HG02759 (cell line): ENCODE results near the gene C19orf25.
"Not testable (repeated sequence)": the region's sequence is repeated elsewhere in the genome, so short reads cannot be mapped to it uniquely, and the experiment has no call there.

ENCODE experiments used
- ATAC-seq: cut with Tn5 transposase; IDR thresholded peaks from one replicate; pipeline ENCODE4 v1.9.1; 2021; ENCODE audit warnings: mild to moderate bottlenecking, moderate library complexity; ENCODE audit not compliant: unreplicated experiment

C19orf25 gene

DNA sequence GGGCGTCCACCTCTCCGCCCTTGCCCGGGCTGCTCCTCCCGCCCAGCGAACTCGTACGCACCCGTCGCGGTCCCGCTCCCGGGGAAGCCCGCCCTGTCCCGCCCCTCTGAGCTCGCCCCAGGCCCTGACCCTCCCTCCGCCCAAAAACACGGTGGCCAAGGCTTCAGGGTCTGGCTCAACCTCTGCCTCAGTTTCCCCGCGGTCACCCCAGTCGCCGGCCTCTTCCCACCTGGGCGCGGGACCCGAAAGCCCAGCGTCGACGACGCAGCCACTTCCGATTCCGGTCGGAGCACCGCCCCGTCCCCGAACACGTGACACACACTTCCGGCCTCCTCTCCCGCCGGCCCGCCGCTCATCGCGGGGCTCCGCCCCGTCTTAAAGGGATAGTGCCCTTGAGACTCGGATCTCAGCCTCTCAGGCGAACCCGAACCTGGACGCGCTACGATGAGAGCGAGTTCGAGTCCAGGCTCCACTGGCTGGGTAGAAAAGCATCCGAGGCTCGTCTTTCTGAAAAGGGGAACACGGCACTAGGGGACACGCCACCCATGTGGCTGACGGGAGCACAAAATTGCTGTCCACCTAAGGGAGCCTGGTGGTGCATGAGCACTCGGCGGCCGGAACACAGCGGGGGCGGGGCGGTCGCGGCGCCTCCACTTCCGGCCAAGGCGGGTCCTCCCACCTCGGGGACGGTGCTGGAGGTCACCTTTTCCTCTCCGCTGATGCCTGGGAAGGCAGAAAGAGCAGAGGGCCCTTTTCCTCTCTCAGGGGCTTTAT lies at the start of gene C19orf25:
Gene C19orf25, minus strand, starts transcription at position 282 of the 774 bp plus-strand sequence. CDS start 312 bp downstream, outside the sequence.
- ATAC-seq: peak; percentile 90

DNA sequence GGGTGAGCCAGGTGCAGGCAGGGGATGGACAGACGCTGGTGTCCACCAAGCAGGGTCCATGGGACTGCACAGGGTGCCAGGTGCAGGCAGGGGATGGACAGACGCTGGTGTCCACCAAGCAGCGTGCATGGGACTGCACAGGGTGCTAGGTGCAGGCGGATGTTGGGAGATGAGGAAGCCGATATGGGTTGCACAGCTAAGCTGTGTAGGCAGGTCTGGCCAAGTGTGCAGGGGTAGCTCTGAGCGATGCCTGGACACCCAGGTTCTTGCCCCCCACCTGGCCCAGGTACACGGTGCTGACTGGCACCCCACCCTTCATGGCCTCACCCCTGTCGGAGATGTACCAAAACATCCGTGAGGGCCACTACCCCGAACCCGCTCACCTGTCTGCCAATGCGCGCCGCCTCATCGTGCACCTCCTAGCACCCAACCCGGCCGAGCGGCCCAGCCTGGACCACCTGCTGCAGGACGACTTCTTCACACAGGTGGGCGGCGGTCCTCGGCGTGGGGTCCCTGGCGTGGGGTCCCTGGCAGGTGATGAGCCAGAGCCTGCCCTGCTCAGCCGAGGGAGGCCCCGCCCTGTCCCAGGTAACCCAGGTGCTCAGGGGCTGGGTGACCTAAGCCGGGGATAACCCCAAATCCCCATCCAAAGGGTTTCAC lies 48.8 kb upstream of the C19orf25 start:
- ATAC-seq: no peak

DNA sequence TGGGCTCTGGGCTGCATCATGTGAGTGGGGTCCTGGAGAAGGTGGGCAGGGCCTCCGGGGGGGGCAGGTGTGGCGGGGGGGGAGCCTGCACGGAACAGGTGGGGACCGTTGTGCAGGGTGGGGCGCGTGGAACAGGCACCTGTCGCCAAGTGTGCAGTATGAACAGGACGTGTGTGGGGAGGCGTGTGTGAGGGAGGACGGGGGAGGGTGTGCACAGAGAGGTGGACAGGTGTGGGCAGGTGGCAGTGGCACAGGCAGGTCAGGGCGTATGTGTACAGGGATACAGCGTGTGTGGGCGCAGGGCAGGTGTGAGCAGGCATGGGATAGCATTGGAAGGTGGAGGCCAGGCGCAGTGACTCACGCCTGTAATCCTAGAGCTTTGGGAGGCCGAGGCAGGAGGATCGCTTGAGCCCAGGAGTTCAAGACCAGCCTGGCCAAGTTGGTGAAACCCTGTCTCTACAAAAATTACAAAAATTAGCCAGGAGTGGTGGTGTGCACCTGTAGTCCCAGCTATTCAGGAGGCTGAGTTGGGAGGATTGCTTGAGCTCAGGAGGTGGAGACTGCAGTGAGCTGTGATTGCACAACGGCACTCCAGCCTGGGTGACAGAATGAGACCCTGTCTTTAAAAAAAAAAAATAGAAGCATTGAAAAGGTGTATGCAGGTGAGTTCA lies 48.1 kb upstream of the C19orf25 start:
- no peak for ATAC-seq

DNA sequence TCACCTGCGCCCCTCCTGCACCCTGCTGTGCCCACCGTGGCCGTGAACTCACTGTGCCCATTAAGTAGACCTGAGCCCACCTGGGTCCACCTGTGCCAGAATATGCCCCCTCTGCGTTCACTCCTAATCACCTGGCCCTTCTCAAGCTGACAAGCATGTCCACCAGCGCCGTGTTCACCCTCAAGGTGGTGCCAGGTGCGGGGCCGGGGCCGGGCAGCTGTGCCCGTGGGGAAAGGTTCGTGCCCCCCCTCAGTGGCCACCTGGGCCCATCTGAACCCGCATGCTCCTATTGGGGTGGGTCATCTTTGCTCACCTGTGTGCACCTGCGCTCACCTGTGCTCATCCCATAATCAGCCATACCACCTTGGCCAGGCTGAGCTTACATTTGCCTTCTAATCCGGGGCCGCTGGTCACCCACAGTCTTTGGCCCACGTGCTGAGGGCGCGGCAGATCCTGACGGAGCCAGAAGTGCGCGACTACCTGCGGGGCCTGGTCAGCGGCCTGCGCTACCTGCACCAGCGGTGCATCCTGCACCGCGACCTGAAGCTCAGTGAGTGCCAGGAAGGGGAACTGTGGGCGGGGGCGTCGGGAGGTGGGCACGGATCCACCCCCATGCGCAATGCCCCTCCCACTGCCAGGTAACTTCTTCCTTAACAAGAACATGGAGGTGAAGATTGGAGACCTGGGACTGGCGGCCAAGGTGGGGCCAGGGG lies 47.2 kb upstream of the C19orf25 start:
- no peak for ATAC-seq

DNA sequence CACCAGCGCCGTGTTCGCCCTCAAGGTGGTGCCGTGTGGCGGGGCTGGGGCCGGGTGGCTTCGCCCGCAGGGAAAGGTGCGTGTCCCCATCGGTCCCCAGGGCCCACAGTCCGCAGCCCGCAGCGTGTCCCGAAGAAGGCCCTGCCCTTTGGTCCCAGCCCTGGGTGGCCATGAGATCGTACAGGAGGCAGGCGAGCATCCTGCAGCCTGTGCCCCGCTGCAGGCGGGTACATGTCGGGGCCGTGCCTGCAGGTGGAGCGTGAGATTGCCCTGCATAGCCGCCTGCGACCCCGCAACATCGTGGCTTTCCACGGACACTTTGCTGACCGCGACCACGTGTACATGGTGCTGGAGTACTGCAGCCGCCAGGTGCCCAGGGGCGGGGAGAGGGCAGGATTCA lies 46.3 kb upstream of the C19orf25 start:
- no peak for ATAC-seq

DNA sequence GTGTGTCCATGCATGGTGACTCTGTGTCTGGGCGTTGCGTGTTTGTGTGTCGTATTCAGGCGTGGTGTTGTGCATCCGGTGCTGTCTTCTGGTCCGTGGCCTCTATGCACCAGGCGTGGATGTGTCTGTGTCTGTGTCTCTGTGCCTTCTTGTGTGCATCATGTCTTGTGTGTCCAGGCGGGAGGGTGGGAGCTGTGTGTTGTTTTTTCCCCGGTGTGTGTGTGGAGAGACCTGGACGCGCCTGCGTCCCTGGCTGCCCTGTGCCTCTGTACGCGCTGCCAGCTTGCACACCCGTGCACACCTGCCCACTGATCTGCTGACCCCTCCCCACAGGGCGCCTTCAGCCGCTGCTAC lies 45.9 kb upstream of the C19orf25 start:
- no peak for ATAC-seq

DNA sequence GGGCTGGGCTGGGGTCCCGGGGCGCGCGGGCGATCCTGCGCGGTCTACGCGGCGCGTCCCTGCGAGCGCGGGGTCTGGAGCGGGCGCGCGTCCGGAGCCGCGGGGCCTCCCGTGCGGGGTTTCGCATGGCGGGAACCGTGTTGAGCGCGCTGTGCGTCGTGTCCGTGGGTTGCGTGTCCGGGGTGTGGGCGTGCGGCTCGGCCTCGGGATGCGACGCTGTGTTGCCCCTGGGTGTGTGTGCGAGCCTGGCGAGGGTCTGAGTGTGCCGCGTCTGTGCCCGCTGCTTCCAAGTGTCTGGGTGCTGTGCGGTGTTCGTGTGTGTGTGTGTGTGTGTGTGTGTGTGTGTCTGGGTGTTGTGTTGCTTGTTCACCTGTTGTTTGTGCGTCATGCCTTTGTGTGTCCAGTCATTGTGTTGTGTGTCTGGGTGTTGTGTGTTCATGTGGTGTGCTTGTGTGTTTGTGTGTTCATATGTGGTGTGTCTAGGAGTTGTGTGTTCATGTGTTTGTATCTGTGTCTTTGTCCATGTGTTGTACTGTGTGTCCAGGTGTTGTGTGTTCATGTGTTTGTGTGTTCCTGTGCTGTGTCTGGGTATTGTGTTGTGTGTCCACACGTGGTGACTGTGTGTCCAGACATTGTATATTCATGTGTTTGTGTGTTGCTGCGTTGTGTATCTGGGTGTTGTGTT lies 45.4 kb upstream of the C19orf25 start:
- no peak for ATAC-seq

DNA sequence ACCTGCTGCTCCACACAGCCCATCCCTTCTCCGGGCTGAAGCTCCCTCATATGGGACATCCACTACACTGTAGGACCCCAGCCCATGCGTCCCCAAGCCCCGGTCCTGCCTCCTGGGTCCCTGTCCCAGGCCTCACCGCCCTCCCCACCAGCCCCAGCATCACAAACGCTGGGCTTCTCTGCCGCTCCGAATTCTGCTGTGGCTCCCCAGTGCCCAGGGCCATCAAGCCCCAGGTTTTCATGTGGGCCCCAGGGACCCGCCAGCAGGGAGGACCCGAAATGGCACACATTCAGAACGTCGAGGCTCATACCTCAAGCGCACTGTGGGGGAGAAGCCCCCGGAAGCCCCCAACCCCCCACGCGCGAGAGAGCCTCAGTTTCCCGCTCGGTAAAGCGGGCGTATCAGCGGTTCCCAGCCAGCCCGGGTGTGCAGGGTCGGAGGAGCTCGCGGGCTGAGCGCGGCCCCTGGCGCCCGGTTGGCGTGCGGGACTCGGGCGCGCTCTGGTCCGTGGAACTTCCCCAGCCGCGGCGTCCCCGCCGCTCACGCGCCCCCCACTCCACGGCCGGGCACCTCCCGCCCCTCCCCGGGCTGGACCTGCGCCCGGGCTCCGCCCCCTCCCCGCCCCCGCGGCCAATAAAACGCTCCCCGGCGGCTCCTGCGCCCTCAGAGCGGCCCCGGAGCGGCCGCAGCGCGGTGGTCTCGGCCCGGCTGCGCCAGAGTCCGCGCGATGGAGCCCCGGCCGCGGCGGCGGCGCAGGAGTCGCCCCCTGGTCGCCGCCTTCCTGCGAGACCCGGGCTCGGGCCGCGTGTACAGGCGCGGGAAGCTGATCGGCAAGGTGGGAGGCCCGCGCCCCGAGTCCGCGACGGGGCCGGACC lies 44.6 kb upstream of the C19orf25 start, which contains the start of gene PLK5:
Gene PLK5, plus strand, starts transcription at position 666 of the 875 bp plus-strand sequence. CDS start 2,920 bp downstream, outside the sequence.
- no peak for ATAC-seq

DNA sequence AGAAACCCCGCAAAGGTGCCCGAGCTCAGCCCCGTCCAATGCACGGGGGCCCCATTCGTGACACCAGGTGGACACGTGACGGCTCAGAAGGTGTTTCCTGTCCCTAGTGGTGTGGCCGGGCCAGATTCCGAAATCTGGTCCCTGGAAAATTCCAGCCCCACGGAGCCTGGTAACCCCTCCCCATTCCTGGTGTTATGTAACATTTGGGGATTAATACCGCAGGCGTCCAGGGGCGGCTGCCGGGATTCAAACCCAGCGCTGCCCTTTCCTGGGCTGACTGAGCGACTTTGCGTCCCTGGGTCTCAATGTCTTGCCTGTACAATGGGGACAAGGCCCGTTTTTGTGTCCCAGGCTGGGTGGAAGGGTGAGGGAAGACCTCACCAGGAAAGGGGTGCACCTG lies 43.8 kb upstream of the C19orf25 start:
- no peak for ATAC-seq

DNA sequence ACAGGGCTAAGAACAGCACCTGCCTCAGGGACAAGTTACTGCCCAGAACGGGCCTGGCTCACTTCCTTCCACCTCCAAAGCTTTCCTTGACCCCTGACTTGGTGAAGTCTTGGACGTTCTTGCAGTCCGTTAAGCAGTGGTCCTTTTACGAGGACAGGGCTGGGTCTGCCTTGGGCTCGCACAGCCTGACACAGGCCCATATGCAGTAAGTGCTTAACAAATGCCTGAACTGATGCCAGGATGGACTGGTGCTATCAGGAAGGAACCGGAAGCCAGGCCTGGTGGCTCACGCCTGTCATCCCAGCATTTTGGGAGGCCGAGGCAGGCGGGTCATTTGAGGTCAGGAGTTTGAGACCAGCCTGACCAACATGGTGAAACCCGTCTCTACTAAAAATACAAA lies 43.0 kb upstream of the C19orf25 start:
- no peak for ATAC-seq

DNA sequence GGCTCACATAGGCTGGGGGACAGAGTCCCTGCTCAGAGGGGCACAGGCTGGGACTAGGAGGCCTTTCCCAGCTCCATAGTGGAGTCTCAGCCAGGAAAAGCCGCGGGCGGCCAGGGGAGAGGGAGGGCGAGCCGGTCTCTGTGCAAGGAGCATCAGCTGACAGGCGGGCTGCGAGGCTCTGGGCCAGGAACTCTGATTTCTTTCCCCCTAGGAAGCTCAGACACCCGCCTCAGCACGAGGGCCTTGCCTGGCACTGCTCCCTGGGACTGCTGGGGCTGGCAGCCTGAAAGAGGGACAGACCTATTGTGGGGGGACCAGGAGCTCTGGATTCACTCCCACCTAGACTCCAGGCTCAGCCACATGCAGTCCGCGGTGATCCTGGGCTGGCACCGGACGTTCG lies 42.6 kb upstream of the C19orf25 start:
- ATAC-seq: no peak

DNA sequence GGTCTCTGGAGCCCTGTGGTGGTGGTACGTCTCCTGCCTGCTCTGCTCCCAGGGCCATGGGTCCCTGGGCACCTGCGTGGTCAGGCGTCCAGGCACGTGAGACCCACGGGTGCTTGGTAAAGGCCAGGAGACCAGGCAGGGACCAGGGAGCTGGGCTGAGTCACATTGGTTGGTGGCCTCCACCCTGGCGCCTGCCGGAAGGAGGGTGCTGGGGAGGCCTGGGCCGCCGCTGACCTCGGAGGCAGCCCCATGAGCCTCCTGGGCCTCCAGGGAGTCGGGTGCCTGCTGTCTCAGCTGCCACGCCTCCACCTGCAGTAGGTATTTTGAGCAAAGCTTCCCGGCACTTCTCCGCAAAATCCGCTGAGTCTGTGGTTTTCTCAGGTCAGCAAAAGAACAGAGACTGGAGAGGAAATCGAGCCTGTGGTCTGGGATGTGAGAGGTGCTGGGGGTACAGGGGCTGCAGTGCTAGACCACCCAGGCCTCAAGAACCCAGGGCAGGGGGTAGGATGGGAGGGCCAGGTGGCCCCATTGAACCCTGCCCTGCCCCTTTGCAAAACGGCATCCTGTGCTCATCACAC lies 41.3 kb upstream of the C19orf25 start:
- ATAC-seq: no peak

DNA sequence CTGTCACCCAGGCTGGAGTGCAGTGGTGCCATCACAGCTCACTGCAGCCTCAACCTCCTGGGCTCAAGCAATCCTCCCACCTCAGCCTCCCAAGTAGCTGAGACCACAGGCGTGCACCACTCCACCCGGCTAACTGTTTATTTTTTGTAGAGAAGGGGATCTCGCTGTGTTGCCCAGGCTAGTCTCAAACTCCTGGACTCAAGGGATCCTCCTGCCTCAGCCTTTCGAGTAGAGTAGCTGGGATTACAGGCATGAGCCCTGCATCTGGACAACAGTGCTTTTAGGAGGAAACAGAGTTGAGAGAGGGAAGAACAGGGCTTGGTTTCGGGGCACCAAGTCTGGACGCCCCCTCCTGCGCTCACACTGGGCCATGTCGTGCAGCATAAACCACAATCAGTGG lies 40.8 kb upstream of the C19orf25 start:
- ATAC-seq: not testable (repeated sequence)

DNA sequence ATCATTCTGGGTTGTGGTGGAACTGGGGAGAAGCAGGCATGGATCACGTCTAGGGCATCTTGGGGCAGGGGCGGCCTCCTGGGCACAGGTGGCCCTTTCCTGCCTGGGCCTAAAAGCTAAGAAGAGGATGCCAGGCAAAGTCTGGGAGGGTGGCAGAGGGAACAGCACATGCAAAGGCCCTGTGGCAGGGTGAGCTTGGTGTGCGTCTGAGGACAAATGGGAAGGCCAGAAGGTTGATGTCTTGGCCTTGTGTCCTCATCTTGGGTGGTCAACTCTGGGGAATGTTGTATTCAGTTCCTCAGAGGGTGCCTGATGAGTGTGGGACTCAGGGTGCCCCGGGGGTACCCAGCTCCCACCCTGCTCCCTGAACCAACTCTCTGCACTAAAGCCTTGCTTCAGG lies 39.5 kb upstream of the C19orf25 start:
- no peak for ATAC-seq

DNA sequence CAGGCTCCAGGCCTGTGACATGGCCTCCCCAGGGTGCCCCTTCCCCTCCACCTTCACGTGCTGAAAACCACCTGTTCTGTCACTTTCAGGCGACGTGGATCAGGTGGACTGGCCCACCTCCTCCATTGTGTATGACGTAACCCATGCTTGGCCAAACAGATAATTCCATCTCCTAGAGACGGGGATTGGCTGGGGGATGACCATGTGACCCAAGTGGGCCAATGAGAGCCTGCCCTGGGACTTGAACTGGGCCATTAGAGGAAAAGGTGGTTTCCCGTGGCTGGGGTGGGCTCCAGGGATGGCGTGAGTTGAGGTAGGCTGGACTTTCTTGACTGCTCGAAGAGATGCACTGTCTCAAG lies 37.4 kb upstream of the C19orf25 start:
- ATAC-seq: no peak

DNA sequence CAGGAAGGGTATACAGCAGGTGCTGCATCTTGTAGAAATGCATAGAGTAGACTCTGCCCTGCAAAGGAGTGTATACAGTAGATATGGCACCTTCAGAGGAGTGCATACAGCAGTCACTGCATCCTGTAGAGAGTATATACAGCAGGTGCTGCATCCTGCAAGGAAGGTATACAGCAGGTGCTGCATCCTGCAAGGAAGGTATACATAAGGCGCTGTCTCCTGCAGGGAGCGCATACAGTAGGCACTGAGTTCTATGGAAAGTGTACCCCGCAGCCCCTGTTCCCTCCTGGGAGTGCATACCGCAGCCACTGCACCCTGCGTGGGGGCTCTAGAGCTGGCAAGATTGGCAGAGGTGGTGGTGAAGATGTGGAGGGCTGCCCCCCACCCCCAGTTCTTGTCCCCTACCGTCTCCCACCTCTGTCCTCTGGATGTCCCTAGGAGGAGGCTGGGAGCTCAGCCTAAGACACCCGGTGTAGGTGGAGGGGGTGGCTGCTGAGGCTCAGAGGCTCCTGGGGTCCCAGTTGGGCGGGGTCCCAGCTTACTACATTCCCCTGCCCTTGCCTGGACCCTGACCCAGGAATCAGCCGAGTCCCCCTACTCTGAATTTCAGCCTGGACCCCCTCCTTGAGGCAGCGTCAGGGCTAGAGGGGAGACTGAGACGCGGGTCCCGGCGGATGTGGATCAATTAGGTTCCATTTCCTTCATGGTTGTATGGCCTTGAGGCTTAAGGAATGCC lies 36.1 kb upstream of the C19orf25 start:
- ATAC-seq: no peak

DNA sequence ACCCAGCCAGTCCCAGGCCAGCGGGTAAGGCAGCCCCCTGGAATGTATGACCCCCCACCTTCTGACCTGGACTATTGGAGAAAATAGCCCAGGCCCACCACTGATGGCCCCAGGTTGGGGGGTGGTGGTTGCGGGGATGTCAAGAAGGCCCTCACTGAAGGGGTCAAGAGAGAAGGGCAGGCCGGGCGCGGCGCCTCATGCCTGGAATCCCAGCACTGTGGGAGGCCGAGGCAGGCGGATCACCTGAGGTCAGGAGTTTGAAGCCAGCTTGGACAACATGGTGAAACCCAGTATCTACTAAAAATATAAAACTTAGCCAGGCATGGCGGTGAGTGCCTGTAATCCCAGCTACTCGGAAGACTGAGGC lies 35.3 kb upstream of the C19orf25 start:
- no peak for ATAC-seq

DNA sequence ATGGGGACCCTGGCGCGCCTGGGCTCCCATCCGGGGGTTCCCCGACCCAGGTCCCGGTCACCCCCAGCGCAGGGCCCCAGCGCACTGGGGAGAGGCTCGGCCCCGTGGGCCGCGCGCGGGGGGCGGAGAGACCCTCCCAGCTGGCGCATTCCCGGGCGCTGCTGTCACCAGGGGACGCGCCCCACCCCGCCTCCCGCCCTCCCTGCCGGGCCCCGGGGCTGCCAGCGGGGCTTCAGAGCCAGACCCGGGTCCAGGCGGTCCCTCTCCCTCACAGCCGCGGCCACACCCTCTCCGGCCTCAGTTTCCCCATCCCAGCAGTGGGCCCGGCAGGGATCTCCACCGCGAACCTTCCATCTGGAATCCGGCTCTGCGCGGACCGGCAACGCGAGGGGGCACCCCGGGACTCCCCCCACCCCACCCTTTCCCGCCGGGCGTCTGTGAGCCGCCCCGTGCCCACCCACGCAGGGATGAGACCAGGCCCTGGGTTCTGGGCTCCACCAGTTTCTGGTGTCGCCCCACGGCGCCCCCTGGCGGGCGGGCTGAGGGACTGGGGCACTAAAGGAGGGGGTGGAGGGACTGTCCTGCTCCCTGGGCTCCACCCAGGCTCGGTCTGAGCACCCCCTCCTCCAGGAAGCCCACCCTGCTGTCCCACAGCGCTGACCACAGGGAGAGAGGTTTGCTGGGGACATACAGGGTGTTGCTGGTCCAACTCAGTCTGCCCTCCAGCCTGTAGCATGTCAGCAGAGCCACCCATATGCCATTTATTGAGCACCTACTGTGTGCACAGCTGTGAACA lies 34.7 kb upstream of the C19orf25 start:
- no peak for ATAC-seq
